ENCODE results near the gene SMC1A. TPM values are rescaled to one million over a fixed set of nuclear protein-coding genes. Genes with fewer than 3 reads are reported as not detected.

Gene SMC1A
- total RNA-seq, 1 experiment from 2014 or later = 100 TPM

DNA sequence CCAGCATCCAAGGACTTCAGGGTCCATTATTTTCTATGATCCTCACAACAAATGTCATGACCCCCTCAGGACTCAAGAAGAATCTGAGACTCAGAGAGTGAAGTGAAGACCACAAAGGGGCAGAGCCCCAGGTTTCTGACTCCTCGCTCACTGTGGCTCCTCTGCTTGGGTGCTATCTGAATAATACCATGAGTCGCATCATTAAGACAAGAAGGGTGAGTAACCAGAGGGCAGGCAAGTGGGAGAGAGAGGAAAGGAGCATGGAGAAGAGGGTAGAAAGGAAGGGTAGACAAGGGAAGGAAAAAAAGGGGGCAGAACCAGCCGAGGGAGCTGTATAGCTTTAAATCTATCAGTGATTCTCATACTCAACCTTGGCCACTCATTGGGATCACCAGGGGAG is 27.2 kb upstream of the SMC1A start:
- no CpG with 5 or more reads among the region's 3 CpGs for WGBS (ENCODE audit: extremely low coverage, insufficient read length, low lambda C conversion rate)
- Histone ChIP-seq H4K91ac (ENCODE audit: insufficient read length, low read depth, low read length) (no peak overlapping the region), H3K79me1 (ENCODE audit: insufficient read depth, low read depth, low read length, poor library complexity, severe bottlenecking) (no peaks in the 10 kb centered on the region), H2AFZ (ENCODE audit: low read length) (no peak overlapping the region), H4K8ac (replicated peaks; ENCODE audit: insufficient read length, low read depth, low read length) (no peak overlapping the region), H4K5ac (ENCODE audit: insufficient read length, low read depth, low read length) (no peak overlapping the region), H3K14ac (ENCODE audit: insufficient read depth, low read length) (no peak overlapping the region), H3K23me2 (ENCODE audit: insufficient read length, low read depth, low read length, poor library complexity, severe bottlenecking) (no peaks in the 10 kb centered on the region), H3T11ph (ENCODE audit: low read length) (no peak overlapping the region), H3K23ac (ENCODE audit: insufficient read length, low read depth, low read length) (no peak overlapping the region), H3K4ac (ENCODE audit: low read depth, low read length) (no peak overlapping the region), H2BK12ac (ENCODE audit: insufficient read length, low read depth, low read length) (no peak overlapping the region), H3K4me2 (ENCODE audit: insufficient read depth, insufficient read length, low read length) (no peak overlapping the region), H4K20me1 (ENCODE audit: control insufficient read depth, insufficient read depth, insufficient read length) (no peaks in the 10 kb centered on the region), H2AK5ac (ENCODE audit: insufficient read length, low read length) (no peak overlapping the region), H3K56ac (ENCODE audit: insufficient read length, low read depth, low read length) (no peak overlapping the region), H3K27ac (ENCODE audit: insufficient read length, low read depth, low read length) (no peak overlapping the region), H2BK5ac (ENCODE audit: insufficient read length, low read length) (no peak overlapping the region), H2BK15ac (ENCODE audit: low read depth, low read length) (no peak overlapping the region), H3K9ac (ENCODE audit: extremely low read depth, insufficient read length, low read length) (no peak overlapping the region), H3K79me2 (ENCODE audit: insufficient read depth, low read length) (no peaks in the 10 kb centered on the region), H3K27me3 (ENCODE audit: insufficient read depth, low read length) (no peaks in the 10 kb centered on the region), H2BK120ac (ENCODE audit: low read depth, low read length, poor library complexity, severe bottlenecking) (no peak overlapping the region), H3K9me3 (ENCODE audit: control insufficient read depth, low read depth, low read length) (peaks cover 29% of the 10 kb centered on the region), H3K18ac (ENCODE audit: insufficient read length, low read depth, low read length) (no peak overlapping the region), H3K4me1 (ENCODE audit: insufficient read depth, low read length) (no peaks in the 10 kb centered on the region), H2BK20ac (ENCODE audit: low read depth, low read length, poor library complexity, severe bottlenecking) (no peak overlapping the region)
- TF ChIP-seq, protein P1, sequence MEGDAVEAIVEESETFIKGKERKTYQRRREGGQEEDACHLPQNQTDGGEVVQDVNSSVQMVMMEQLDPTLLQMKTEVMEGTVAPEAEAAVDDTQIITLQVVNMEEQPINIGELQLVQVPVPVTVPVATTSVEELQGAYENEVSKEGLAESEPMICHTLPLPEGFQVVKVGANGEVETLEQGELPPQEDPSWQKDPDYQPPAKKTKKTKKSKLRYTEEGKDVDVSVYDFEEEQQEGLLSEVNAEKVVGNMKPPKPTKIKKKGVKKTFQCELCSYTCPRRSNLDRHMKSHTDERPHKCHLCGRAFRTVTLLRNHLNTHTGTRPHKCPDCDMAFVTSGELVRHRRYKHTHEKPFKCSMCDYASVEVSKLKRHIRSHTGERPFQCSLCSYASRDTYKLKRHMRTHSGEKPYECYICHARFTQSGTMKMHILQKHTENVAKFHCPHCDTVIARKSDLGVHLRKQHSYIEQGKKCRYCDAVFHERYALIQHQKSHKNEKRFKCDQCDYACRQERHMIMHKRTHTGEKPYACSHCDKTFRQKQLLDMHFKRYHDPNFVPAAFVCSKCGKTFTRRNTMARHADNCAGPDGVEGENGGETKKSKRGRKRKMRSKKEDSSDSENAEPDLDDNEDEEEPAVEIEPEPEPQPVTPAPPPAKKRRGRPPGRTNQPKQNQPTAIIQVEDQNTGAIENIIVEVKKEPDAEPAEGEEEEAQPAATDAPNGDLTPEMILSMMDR (conservative IDR thresholded peaks at IDR 0.05) = no peak
- Mint-ChIP-seq H3K27me3 (ENCODE audit: low read depth) (no peaks in the 10 kb centered on the region; the same call in 1 of the 2 replicates), H3K4me3 (no peak overlapping the region), H3K9me3 (peaks cover 51 to 53% of the 10 kb centered on the region in 2 experiments), H3K27ac (no peak overlapping the region), H3K4me1 (peaks cover 2 to 3% of the 10 kb centered on the region in 2 experiments; a peak in 2 of 4 replicates), H3K36me3 (ENCODE audit: insufficient read depth in 1 of 3, low read depth in 3 of 3) (peaks cover 0 to 5% (median 0%) of the 10 kb centered on the region in 3 experiments; a peak in 3 of 7 replicates)
- DNase-seq = no peak
